Activated CD4-positive, CD25-positive, alpha-beta regulatory T cell treated with anti-CD3 and anti-CD28 coated beads, Interleukin-2, amount 50 U/mL, for 16 hours (primary cell): Measurements from ENCODE around the gene PIK3C2G.
"Not testable (repeated sequence)": the region's sequence is repeated elsewhere in the genome, so short reads cannot be mapped to it uniquely, and the experiment has no call there.

ENCODE experiments used
- DNase-seq: peaks from one replicate; pipeline ENCODE4 v3.0.0-alpha.2; 2020; ENCODE audit warnings: low read depth, low spot score

PIK3C2G gene, protein sequence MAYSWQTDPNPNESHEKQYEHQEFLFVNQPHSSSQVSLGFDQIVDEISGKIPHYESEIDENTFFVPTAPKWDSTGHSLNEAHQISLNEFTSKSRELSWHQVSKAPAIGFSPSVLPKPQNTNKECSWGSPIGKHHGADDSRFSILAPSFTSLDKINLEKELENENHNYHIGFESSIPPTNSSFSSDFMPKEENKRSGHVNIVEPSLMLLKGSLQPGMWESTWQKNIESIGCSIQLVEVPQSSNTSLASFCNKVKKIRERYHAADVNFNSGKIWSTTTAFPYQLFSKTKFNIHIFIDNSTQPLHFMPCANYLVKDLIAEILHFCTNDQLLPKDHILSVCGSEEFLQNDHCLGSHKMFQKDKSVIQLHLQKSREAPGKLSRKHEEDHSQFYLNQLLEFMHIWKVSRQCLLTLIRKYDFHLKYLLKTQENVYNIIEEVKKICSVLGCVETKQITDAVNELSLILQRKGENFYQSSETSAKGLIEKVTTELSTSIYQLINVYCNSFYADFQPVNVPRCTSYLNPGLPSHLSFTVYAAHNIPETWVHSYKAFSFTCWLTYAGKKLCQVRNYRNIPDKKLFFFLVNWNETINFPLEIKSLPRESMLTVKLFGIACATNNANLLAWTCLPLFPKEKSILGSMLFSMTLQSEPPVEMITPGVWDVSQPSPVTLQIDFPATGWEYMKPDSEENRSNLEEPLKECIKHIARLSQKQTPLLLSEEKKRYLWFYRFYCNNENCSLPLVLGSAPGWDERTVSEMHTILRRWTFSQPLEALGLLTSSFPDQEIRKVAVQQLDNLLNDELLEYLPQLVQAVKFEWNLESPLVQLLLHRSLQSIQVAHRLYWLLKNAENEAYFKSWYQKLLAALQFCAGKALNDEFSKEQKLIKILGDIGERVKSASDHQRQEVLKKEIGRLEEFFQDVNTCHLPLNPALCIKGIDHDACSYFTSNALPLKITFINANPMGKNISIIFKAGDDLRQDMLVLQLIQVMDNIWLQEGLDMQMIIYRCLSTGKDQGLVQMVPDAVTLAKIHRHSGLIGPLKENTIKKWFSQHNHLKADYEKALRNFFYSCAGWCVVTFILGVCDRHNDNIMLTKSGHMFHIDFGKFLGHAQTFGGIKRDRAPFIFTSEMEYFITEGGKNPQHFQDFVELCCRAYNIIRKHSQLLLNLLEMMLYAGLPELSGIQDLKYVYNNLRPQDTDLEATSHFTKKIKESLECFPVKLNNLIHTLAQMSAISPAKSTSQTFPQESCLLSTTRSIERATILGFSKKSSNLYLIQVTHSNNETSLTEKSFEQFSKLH (N-terminal part only)

DNA sequence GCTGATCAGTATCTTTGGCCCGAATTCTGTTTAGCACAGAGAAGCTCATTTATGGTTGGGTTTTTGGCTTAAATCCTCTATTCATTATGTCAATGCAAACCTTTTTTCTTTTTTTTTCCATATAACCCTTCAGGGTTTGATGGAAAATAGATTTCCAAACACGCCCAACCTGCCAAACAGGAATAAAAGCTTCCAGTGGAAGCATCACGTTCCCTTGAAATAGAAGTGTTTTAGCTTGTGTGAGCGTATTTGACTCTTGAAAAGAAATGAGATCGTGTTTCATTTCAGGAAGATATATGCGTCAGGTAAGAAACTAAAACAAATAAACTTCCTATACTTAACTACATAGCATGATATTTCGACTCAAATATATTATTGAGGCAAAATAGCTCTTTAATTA, at the start of gene PIK3C2G:
PIK3C2G (plus strand) TSS at position 246 of the 400 bp plus-strand sequence. CDS start 20,564 bp downstream, outside the sequence.
- no peak for DNase-seq

DNA sequence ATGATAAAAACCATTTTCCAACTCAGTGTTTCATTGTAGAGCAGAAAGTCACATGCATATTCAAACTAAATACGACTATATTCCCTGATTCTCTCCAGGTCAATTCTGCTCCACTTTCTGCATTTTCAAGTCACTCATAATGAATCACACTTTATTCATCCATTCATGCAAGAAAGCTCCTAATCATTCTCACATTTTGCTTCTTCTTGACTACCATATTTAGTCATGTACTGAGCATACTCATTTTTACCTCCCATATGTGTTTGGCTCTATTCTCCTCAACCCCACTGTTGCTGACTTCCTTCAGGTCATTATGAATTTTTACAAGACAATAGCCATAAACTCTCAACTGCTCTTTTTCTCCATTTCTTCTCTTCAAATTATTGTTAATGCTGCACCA, 43.4 kb upstream of the PIK3C2G start:
- DNase-seq = no peak

DNA sequence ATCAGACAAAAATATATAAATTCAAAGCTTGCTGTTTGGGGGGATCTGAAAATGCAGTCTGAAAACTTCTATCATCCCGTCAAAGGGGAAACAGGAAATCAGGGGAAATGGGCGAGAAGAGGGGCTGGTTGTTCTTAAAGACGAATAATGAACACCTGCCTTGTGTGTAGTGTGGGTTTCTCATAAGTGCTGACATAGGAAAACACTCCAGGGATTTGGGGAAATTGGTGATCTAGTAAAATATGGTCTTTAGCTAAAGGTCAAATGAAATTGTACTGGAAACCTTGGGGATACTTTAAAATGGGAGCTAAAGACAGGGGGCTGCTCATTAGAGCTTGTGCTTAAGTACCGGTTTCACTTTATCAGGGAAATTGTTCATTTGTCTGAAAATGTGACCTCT, 39.6 kb upstream of the PIK3C2G start:
- DNase-seq = no peak

DNA sequence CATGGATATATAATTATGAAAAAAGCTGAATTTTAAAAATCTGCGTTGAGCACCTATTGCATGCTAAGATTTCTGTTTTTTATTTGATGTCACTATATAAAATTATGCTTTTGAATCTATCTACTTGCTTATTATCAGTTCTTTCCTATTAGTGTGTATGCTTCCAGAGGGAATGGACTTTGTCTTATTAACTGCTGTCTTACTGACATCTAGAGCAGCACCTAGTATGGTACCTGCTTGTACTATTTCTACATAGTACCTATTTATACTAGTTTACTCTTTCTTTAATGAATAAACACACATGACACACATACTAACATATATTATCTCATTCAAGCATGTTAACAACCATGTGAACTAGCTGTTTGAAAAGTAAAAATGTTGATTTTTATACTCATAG, 38.6 kb upstream of the PIK3C2G start:
- DNase-seq = no peak

DNA sequence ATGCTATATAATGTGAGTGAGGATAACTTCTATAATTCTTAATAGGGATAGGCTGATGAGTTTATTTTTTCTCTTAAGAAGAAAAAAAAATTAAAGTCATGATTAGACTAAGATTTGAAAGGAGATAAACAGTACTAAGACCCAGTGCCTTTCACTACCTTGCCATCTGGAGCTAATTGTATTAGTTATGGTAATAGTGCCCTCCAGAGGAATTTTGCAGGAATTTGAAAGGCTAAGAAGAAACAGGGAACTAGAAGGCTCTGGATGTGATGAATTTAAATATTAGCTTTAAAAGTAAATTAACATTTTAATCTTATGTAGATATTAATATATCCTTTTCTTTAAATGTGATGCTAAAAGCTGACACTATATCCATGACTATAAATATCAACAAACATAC, 36.6 kb upstream of the PIK3C2G start:
- no peak for DNase-seq

DNA sequence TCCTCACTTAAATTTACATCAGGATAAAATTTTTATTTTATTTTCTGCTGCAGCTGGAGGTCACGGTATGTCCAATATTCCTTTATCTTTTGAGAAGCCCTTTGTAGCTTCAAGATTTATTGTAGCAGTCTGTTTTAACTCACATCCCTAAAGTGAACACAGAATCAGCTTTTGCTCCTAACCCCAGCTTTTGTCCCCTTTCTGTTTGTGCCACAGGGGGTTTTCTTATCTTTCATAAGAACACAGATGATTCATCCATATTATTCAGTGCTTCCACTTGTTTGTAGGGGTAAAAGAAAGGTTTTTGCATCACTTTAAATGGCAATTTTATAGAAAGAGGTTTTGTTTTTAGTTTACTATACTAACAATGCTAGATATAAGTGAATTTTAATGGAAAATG, 21.8 kb upstream of the PIK3C2G start:
- no peak for DNase-seq

DNA sequence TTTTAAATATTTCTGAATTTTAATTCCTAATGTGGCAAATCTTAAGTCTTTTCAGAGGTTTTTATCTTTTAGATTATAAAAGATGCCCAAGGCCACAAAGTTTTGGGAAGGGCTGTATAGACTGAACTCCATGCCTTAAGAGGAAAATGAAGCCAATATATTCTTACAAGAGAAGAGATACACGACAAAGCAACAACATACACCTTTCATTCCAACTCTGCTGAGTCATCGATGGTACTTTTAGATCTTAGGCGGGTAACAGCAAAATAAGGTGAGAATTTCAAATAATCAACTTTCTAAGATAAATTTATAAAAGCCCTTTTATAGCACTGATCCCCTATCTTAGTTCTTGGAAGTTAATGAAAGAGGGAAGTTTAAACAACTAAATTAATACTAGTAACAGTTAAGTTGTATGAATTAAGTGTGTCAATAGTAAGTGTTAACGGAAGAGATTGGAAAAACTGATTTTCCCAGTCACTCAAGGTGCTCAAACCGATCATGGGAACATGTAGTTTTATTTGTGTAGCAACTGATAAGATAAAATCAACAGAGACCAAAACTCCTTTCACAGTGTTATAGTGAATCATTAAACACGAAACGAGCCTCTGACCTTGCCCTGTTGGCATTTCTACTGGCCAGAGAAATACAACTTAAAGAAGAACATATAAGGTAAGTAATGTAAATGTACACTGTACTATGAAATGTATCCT, 18.8 kb upstream of the PIK3C2G start:
- DNase-seq = no peak

DNA sequence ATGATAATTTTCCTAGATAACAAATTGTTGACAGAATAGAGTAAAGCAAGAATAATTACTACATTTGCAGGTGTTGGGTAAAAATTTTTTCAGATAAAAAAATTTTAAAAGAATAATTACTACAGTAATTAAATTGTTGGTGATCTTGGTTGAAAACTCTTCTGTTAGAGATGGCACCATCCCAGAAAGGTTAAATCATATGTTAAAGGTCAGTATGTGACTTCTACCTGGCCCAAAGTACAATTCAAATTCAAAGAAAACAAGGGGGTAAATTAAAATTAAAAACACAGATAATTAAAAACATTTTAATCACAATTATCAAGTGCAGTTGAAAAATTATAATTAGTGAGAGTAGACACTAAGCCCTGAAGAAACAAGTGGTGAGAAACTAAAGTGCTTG, 18.1 kb upstream of the PIK3C2G start:
- no peak for DNase-seq

DNA sequence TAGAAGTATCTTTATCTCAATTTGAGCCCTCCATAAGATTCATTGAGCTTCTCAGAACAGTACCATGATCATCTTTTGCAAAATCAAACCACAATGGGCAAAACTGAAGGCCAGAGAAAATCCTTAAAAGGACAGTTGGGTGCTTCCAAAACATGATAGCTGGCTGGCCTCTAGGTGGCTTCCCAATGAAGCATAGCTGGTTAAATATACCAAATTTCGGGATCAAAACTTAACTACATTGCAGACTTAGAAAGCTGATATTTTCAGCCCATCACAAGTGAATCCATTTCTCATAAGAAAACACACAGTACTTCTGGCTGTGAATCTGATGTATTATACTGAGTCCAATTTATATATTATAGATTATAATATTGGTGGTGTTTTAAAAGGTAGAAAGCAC, 15.3 kb upstream of the PIK3C2G start:
- no peak for DNase-seq

DNA sequence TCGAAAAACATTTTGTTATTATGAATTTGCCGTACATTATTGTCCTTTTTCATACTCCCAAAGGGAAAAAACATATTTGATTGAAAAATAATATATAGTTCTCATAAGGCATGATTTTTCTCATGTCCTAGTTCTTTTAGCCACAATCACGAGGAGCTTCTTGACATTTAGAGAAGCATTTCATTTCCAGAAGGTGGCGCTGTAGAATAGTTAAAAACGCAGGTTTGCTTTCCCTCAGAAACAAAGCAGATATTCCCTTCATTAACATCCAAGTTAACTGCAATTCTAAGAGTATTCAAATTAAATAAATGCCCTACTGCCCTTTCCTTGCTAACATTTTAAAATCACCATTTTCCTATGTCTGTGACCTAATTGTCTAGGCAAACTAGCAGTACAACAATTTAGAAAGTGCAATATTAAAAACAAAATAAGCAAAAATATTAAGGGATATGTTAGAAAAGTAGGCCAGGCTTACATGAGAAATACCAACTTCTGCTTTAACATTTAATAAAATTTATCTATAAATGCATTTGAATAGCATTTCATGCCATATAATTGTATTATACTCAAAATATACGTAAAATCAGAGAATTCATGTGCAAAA, 10.9 kb upstream of the PIK3C2G start:
- DNase-seq = no peak

DNA sequence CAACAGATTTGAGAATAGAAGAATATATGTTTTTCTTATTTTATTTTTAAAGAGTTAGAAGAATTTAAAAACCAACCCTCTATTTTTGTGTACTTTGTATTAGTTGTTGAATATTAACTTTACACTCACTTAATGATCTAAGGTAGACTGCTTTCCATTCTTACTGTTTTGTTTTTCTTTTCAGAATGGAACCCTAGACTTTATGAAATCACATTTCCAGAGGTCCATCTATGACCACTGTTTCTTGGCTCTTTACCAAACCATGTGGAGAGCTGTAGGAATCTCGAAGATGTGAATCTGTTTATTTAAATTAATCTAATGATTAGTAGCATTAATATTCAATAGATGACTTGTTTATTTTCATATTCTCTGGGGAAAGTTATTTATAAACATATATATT, 7.2 kb upstream of the PIK3C2G start:
- no peak for DNase-seq

DNA sequence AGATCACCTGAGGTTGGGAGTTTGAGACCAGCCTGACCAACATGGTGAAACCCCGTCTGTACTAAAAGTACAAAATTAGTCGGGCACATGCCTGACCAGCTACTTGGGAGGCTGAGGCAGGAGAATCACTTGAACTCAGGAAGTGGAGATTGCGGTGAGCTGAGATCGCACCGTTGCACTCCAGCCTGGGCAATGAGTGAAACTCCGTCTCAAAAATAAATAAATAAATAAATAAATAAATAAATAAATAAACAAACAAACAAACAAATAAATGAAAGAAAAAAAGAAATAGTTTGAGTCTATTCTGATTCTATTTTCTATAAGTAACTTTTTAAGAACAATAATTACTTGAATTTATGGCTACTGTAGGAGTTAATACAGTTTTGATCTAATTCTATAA, 6.3 kb upstream of the PIK3C2G start:
- not testable (repeated sequence) for DNase-seq

DNA sequence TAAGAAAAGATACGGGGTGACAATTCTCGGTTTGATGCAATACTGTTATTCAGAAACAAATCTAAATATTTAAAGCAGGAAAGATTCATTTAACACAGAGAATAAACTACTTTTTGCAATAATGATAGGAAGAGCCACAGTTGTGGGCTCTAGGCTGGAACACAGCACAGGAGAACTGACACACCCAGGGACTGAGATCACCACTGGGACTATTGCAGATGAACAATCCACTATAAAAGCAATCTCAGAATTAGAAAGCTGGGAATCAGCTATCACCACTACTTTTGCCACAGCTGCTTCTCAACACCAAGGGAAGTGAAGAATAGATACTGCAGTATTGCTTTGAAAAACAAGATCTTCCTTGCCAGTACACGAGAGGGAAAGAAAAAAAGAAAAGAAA, 4.1 kb upstream of the PIK3C2G start:
- no peak for DNase-seq

DNA sequence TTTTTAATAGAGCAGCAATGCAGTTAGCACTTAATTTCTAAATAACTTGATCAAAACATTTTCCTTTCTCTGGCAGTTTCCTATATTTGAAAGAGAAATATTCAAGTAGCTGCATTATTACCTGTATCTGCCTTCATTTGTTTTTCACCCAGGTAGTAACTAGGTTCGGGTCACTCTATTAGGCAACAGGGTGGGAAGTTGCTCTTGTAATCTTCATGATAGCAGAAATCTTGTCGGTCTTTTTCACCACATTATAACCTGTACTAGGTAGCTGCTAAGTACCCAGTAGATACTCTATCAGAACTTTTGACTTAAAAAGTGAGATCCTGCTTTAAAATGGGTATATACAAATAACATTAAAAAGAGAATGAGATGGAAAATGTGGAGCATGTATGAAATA, 2.4 kb upstream of the PIK3C2G start:
- no peak for DNase-seq

DNA sequence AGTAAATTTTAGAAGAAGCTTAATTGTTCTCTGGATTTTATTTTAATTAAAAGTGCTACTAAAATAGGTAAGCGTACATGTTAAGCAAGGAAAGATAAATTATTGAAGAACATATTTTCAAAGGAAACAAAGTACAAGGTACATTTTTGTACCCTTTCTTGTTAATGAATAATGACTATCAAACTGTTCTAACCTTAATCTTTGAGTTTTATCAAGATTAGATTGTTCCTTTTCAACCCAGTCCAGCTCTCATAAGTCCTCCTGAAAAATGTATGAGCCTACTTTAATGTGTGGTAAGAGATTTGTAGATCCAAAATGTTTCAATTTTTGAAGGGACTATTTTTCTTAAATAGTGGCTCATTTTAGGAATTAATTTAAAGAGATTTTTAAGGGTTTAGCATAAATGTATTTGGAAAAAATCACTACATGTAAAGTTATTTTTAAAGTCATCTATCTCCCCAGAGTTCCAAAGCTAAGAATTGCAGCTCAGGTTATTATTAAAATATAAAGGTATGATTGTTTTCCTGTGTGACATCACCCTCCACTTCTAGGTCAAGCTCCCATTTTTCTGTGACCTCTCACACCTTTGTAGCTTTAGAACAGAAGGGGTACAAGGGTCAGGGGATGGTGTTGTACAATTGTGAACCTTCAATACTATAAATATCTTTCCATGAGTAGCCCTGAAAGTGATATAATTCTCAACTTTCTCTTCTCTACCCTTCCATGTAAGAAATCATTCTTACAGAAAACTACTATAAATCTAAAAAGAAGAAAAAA, 1.2 kb upstream of the PIK3C2G start:
- no peak for DNase-seq

DNA sequence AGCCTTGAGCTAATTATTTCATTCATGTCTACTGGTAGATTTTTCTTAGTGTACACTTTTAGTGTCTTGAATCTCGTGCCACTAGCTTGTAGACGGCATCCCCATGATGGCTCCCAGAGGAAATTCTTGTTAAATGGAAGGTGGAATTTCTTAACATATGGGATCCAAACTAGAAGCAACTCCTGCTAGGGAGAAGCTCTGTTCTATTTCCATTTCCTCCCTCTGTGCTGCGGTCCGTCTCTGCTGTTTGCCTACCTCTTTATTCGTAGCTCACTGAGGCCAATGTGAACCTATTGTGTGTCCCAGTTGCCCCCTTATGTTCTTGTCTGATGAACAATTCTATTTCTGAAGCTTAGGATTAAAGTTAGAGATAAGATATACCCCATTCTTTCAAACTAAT, 588 bp downstream of the PIK3C2G start:
- DNase-seq = no peak

DNA sequence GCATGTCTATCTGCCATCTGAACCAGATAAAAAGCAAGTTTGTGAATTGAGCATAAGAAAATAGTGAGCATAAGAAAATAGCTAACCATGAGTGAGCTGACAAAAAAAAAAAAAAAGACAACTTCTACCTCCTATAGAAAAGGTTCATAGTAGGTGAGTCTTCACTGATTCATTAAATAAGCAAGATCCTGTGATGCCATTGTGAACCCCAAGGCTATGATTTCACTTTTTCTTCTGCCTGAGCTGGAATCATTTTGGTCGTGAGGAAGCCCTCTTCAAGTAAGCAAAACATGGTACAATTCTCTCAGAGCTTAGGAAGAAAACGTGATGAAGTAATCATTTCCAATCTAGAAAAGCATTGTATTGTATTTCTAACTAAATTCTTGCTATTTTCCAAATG, 1.2 kb downstream of the PIK3C2G start:
- DNase-seq = no peak

DNA sequence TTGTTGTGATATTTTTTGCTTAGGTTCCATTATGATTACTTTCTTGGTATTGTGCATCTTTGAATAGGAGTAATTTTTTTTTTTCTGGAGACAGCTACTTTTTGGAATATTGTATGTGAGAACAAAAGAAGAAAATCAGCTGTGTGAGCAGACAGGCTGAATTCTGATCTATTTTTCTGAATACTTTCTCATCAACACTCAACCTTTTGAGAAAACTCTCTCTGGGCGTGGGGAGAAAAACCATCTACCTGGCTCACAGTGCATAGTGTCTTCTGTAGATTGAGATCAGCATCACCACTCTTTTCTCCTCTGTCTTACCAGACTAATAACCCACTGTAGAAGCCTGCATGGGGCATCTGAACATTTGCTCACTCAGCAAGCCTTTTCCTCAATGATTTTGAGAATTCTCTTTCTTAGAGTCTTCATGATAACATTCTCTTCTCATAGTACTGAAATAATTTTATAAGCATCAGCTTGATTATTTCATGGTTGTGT, 3.3 kb downstream of the PIK3C2G start:
- no peak for DNase-seq

DNA sequence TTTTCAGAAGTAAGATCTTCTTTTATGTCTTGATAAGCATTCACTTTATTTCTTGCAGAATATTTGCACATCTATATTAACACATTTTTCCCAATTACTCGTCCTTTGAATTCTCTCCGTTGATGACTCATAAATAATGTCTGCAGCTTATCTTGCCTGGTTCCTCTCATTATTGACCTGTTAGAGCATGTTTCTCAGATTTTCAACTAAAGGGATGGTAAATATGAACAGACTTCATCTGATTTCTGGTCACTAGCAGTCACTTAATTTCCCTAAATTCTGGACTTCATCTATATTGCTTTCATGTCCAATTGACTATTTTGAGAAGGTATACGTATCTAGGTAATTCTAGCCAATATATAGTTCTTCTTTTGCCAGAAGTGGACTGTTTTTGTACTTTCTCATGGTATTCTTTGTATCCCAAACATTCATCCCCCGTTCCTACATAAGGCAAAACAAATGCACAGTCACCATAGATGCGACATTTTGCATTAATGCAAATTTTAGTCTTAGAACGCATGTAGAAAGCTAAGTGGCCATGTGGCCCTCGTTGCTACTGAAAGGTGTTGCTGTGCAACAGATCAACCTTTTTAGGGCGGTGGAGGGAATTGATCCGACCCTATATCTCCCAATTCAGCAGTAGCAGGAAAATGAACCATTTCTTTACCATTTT, 6.2 kb downstream of the PIK3C2G start:
- DNase-seq = no peak
